ENCODE results near the gene OR8B4.
"Not testable (repeated sequence)": the region's sequence is repeated elsewhere in the genome, so short reads cannot be mapped to it uniquely, and the experiment has no call there.

The OR8B4 gene

GRCh38 chr11:124424384-124424921, at the start of gene OR8B4:
TSS of gene OR8B4 (minus strand) at chr11:124424871. CDS start at chr11:124424871, 0 bp downstream.
- in situ Hi-C loops (cut with MboI; ENCODE audit: low sequenced_read_pairs) = loop anchor here (25.0 kb wide), 2 partner anchors 163 to 388 kb away; partner anchors contain the start of gene MSANTD2

GRCh38 chr11:124474079-124474478, 49.4 kb upstream of the OR8B4 start:
- in situ Hi-C loops (cut with MboI; ENCODE audit: low sequenced_read_pairs) = no loop called here

- in situ Hi-C loops (cut with MboI; ENCODE audit: low sequenced_read_pairs) = no loop called here
Measured at GRCh38 chr11:124473476-124473875, 48.8 kb upstream of the OR8B4 start.

- in situ Hi-C loops (cut with MboI; ENCODE audit: low sequenced_read_pairs) = no loop called here
Measured at GRCh38 chr11:124470561-124471227, 46.0 kb upstream of the OR8B4 start.

GRCh38 chr11:124467381-124467927, 42.8 kb upstream of the OR8B4 start:
- in situ Hi-C loops (cut with MboI; ENCODE audit: low sequenced_read_pairs) = no loop called here

- in situ Hi-C loops (cut with MboI; ENCODE audit: low sequenced_read_pairs) = no loop called here
Measured at GRCh38 chr11:124465368-124465767, 40.7 kb upstream of the OR8B4 start.

- in situ Hi-C loops (cut with MboI; ENCODE audit: low sequenced_read_pairs) = no loop called here
Measured at GRCh38 chr11:124463990-124464389, 39.3 kb upstream of the OR8B4 start.

- in situ Hi-C loops (cut with MboI; ENCODE audit: low sequenced_read_pairs) = no loop called here
Measured at GRCh38 chr11:124463324-124463723, 38.7 kb upstream of the OR8B4 start.

GRCh38 chr11:124460459-124460858, 35.8 kb upstream of the OR8B4 start:
- in situ Hi-C loops (cut with MboI; ENCODE audit: low sequenced_read_pairs) = no loop called here

- in situ Hi-C loops (cut with MboI; ENCODE audit: low sequenced_read_pairs) = not testable (repeated sequence)
Measured at GRCh38 chr11:124459379-124459778, 34.7 kb upstream of the OR8B4 start.

GRCh38 chr11:124454552-124454951, 29.9 kb upstream of the OR8B4 start:
- in situ Hi-C loops (cut with MboI; ENCODE audit: low sequenced_read_pairs) = no loop called here

GRCh38 chr11:124446916-124447315, 22.2 kb upstream of the OR8B4 start:
- in situ Hi-C loops (cut with MboI; ENCODE audit: low sequenced_read_pairs) = no loop called here

- in situ Hi-C loops (cut with MboI; ENCODE audit: low sequenced_read_pairs) = no loop called here
Measured at GRCh38 chr11:124445646-124446150, 21.0 kb upstream of the OR8B4 start, which contains the start of gene OR8B8. TSS of gene OR8B8 (minus strand) at chr11:124445696. CDS start at chr11:124441085, 4,611 bp downstream.

- in situ Hi-C loops (cut with MboI; ENCODE audit: low sequenced_read_pairs) = no loop called here
Measured at GRCh38 chr11:124442847-124443246, 18.2 kb upstream of the OR8B4 start.

GRCh38 chr11:124442442-124442841, 17.8 kb upstream of the OR8B4 start:
- in situ Hi-C loops (cut with MboI; ENCODE audit: low sequenced_read_pairs) = no loop called here

- in situ Hi-C loops (cut with MboI; ENCODE audit: low sequenced_read_pairs) = no loop called here
Measured at GRCh38 chr11:124441519-124441918, 16.8 kb upstream of the OR8B4 start.

- in situ Hi-C loops (cut with MboI; ENCODE audit: low sequenced_read_pairs) = no loop called here
Measured at GRCh38 chr11:124441081-124441480, 16.4 kb upstream of the OR8B4 start.

GRCh38 chr11:124440608-124441007, 15.9 kb upstream of the OR8B4 start:
- in situ Hi-C loops (cut with MboI; ENCODE audit: low sequenced_read_pairs) = no loop called here

- in situ Hi-C loops (cut with MboI; ENCODE audit: low sequenced_read_pairs) = no loop called here
Measured at GRCh38 chr11:124434699-124435098, 10.0 kb upstream of the OR8B4 start.

GRCh38 chr11:124429599-124429998, 4.9 kb upstream of the OR8B4 start:
- in situ Hi-C loops (cut with MboI; ENCODE audit: low sequenced_read_pairs) = no loop called here

GRCh38 chr11:124421043-124421442, 3.6 kb downstream of the OR8B4 start:
- in situ Hi-C loops (cut with MboI; ENCODE audit: low sequenced_read_pairs) = loop anchor here (25.0 kb wide), 2 partner anchors 166 to 391 kb away; partner anchors contain the start of gene MSANTD2

- in situ Hi-C loops (cut with MboI; ENCODE audit: low sequenced_read_pairs) = loop anchor here (25.0 kb wide), 2 partner anchors 172 to 397 kb away; partner anchors contain the start of gene MSANTD2
Measured at GRCh38 chr11:124415356-124415923, 9.2 kb downstream of the OR8B4 start.

Measured in HL-60/S4 treated with phorbol 12-myristate 13-acetate at 8.2 ng/mL for 4 days and 3 days (cell line).